Uterus (tissue), 4 donors: Measurements from ENCODE around the gene ZNF69. TPM values are rescaled to one million over a fixed set of nuclear protein-coding genes. Genes with fewer than 3 reads are reported as not detected.
"Not testable (repeated sequence)": the region's sequence is repeated elsewhere in the genome, so short reads cannot be mapped to it uniquely, and the experiment has no call there.

Experiments
- DNase-seq, 2 donors: peaks; one replicate each; pipeline ENCODE4 v3.0.0-alpha.2; 2019 to 2020
- H3K27ac ChIP-seq, 2 donors: fragments of 200-600 bp; sonication (generic); 1 replicate in 1 of 2; 2 replicates in 1 of 2; pipeline ENCODE4 v1.5.1; 2016 to 2018
- H3K27me3 ChIP-seq, 2 donors: fragments of 200-600 bp; sonication (generic); one replicate each; pipeline ENCODE4 v1.5.1; 2018 to 2019; ENCODE audit warnings: control low read depth in 1 of 2
- H3K36me3 ChIP-seq, 2 donors: fragments of 200-600 bp; sonication (generic); one replicate each; pipeline ENCODE4 v1.5.1; 2019; ENCODE audit warnings: control low read depth in 1 of 2
- H3K4me1 ChIP-seq, 2 donors: fragments of 200-600 bp; sonication (generic); one replicate each; pipeline ENCODE4 v1.5.1; 2018 to 2019; ENCODE audit warnings: control low read depth in 1 of 2
- H3K4me3 ChIP-seq, 2 donors: fragments of 200-600 bp; sonication (generic); 1 replicate in 1 of 2; 2 replicates in 1 of 2; pipeline ENCODE4 v1.5.1; 2018 to 2019; ENCODE audit warnings: mild to moderate bottlenecking in 1 of 2
- H3K9me3 ChIP-seq, 2 donors: fragments of 200-600 bp; sonication (generic); one replicate each; pipeline ENCODE4 v1.5.1; 2019; ENCODE audit warnings: control low read depth in 1 of 2
- CTCF ChIP-seq, 4 experiments: fragments of 200-600 bp in 2 of 4; fragments of 450-650 bp in 2 of 4; sonication (generic) in 2 of 4; IDR thresholded peaks; one replicate each; pipeline ENCODE4 v1.5.1; 2016 to 2019; ENCODE audit warnings: antibody characterized with exemption in 4 of 4, mild to moderate bottlenecking in 2 of 4, moderate library complexity in 1 of 4
- POLR2A ChIP-seq, 2 donors: fragments of 450-650 bp; IDR thresholded peaks; one replicate each; pipeline ENCODE4 v1.6.1; 2016; ENCODE audit warnings: antibody characterized with exemption in 2 of 2, mild to moderate bottlenecking in 1 of 2, moderate library complexity in 1 of 2
- intact Hi-C: fragments of 100-400 bp; cut with DNase I; formaldehyde crosslinking; loops from one replicate; pipeline ENCODE4 v1.15.1; 2023; ENCODE audit warnings: low total_unique reads
- total RNA-seq, 4 donors: library from RNA; depleted of rRNA in 3 of 4; stranded (reverse); fragments of >200 nt in 3 of 4; gene quantifications; one replicate each; pipeline versions ENCODE4 v1.1.0 to v1.2.4, GENCODE V29; 2014 to 2023
- donor health status: DM: yes; HTN: yes; CAD: no.

ZNF69 gene
- total RNA-seq, 4 donors from 2014 or later, result 1.2 to 16.1 (median 10.7) TPM

DNA sequence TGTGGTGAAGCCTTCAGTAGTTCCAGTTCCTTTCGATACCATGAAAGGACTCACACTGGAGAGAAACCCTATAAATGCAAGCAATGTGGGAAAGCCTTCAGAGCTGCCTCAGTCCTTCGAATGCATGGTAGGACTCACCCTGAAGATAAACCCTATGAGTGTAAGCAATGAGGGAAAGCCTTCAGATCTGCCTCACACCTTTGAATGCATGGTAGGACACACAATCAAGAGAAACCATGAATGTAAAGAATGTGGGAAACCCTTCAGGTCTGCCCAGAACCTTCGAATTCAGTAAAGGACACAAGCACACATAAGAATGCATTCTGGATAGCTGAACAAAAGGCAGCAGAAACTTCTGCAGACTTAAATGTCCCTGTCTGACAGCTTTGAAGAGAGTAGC is 18.3 kb downstream of the ZNF69 start:
- H3K9me3 ChIP-seq, result peaks cover 0 to 58% of the 10 kb centered on the region in 2 donors
- no peak overlapping the region for H3K4me3 ChIP-seq
- H3K4me1 ChIP-seq, result no peaks in the 10 kb centered on the region
- H3K27me3 ChIP-seq, result no peaks in the 10 kb centered on the region
- H3K36me3 ChIP-seq, result no peaks in the 10 kb centered on the region
- no peak for TF ChIP-seq POLR2A (IDR thresholded peaks at IDR 0.05)
- no peak for TF ChIP-seq CTCF (IDR thresholded peaks at IDR 0.05)
- intact Hi-C loops, result no loop called here
- no peak overlapping the region for H3K27ac ChIP-seq
- no peak for DNase-seq

DNA sequence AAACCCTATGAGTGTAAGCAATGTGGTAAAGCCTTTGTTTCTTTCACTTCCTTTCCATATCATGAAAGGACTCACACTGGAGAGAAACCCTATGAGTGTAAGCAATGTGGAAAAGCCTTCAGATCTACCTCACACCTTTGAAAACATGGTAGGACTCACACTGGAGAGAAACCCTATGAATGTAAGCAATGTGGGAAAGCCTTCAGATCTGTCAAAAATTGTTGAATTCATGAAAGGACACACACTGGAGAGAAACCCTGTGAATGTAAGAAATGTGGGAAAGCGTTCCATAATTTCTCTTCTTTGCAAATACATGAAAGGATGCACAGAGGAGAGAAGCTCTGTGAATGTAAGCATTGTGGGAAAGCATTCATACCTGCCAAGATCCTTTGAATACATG is 24.4 kb downstream of the ZNF69 start:
- DNase-seq, intact Hi-C loops, H3K4me3 ChIP-seq, H3K36me3 ChIP-seq, H3K27ac ChIP-seq, H3K27me3 ChIP-seq, H3K4me1 ChIP-seq: not testable (repeated sequence)
- peaks cover 0 to 34% of the 10 kb centered on the region in 2 donors for H3K9me3 ChIP-seq

- H3K27ac ChIP-seq, H3K27me3 ChIP-seq, H3K4me3 ChIP-seq, DNase-seq, H3K4me1 ChIP-seq, intact Hi-C loops, H3K36me3 ChIP-seq: not testable (repeated sequence)
- H3K9me3 ChIP-seq, result peaks cover 0 to 18% of the 10 kb centered on the region in 2 donors
Measured at GRCh38 chr19:11914417-11915051, 27.0 kb downstream of the ZNF69 start.

GRCh38 chr19:11921852-11922495 is 34.4 kb downstream of the ZNF69 start:
- peaks cover 0 to 6% of the 10 kb centered on the region in 2 donors for H3K4me1 ChIP-seq
- no peaks in the 10 kb centered on the region for H3K9me3 ChIP-seq
- no peak overlapping the region for H3K27ac ChIP-seq
- H3K27me3 ChIP-seq, result no peaks in the 10 kb centered on the region
- no peaks in the 10 kb centered on the region for H3K36me3 ChIP-seq
- DNase-seq, result no peak
- TF ChIP-seq CTCF (IDR thresholded peaks at IDR 0.05) (no peak), POLR2A (IDR thresholded peaks at IDR 0.05) (no peak)
- intact Hi-C loops, result no loop called here
- no peak overlapping the region for H3K4me3 ChIP-seq

DNA sequence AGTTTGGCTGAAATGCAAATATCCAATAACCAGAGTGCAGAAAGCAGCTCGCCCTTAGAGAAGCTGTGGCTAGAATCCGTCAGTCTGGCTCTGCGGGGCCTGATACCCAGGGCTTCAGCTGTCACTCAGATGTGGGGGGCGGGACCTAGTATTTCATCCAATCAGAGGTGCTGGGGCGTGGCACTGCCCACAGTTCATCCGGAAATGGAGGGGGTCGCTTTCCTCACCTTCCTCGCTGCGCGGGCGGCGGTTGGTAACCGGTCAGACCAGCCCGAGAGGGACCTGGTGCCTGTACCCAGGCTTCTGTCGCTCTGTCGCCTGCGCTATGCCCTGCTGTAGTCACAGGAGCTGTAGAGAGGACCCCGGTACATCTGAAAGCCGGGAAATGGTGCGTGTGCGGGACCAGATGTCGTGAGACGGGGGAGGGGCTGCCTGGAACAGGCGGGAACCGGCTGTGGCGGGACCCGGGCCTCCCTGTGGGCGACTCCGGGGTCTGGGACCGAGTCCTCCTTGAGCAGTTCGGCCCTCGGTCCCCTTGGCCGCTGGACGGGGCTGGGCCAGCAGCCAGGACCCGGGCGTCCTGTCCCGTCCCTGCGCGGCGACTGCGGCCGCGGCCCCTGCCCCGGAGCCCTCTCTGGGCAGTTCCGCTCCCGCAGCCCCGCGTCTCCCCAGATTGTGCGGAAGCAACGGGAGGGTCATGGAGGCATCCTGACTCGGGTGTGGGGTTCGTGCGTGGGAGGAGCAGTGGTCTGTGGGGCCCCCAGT is 37.5 kb downstream of the ZNF69 start, which contains the start of gene ZNF700:
Gene ZNF700, plus strand, starts transcription at position 222 of the 765 bp plus-strand sequence. Its CDS starts 104 bp downstream, at position 326.
- H3K36me3 ChIP-seq, result no peaks in the 10 kb centered on the region
- H3K27ac ChIP-seq, result peak within 1 kb of the TSS; percentile 90 to 92
- intact Hi-C loops, result loop anchor here (2.0 kb wide), 1 partner anchor 64 kb away; no protein-coding TSS in a partner anchor
- H3K4me3 ChIP-seq, result peak within 1 kb of the TSS; percentile 65 to 91
- no peaks in the 10 kb centered on the region for H3K9me3 ChIP-seq
- DNase-seq, result peak; percentile 94 to 96
- H3K27me3 ChIP-seq, result no peaks in the 10 kb centered on the region
- peaks cover 0 to 6% of the 10 kb centered on the region in 2 donors for H3K4me1 ChIP-seq
- TF ChIP-seq CTCF (IDR thresholded peaks at IDR 0.05) (no peak), POLR2A (IDR thresholded peaks at IDR 0.05) (peak; percentile 49 to 56)

DNA sequence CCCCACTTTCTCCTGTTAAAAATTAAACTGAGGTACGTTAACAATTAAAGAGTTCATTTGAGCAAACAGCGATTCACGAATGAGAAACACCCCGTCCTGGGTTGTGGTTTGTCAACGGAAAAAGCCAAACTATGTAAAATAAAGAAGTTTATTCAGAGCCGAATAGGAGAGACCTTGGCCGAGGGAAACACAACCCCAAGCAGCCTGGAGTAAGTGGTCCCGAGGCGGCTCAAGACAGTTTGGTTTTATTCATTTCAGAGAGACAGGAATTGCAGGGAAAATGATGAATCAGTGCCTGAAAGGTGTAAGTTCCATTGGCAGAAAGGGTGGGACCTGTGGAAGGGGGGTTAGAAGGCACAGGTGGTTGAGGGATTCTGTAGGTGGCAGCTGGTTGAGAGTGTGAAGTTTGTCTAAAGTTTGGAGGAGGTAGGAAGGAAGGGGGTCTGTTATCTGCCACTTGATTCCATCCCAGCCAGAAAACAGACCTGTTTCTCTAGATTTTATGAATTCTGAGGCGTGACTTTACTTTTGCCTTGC is 38.1 kb downstream of the ZNF69 start:
- H3K9me3 ChIP-seq, DNase-seq, H3K27me3 ChIP-seq, H3K4me1 ChIP-seq, H3K36me3 ChIP-seq: not testable (repeated sequence)
- H3K4me3 ChIP-seq, result peak overlapping the region; percentile 65 to 91
- intact Hi-C loops, result loop anchor here (2.0 kb wide), 1 partner anchor 63 kb away; no protein-coding TSS in a partner anchor
- peak overlapping the region; percentile 90 to 92 for H3K27ac ChIP-seq
